A673 (cell line): ENCODE data around the gene RASGRF1. TPM values are rescaled to one million over a fixed set of nuclear protein-coding genes. Genes with fewer than 3 reads are reported as not detected.

Experiments
- BruUV-seq: library from RNA; stranded (reverse); fragments of 400-500 nt; replicated peaks from 2 replicates; lab custom pipeline; 2021; lab: Mats Ljungman, UMichigan
- CTCF ChIA-PET: fragments of 300-600 bp; sonication (Branson Sonifier 250); formaldehyde crosslinking; loops from one replicate; lab custom pipeline; 2022; ENCODE audit warnings: antibody characterized with exemption; lab: Charles Lee
- POLR2A ChIA-PET: fragments of 300-600 bp; sonication (Branson Sonifier 250); formaldehyde crosslinking; loops from one replicate; lab custom pipeline; 2022; ENCODE audit warnings: antibody characterized with exemption; ENCODE audit not compliant: low non-redundant PET; lab: Charles Lee
- DNase-seq: peaks from one replicate; pipeline ENCODE4 v3.0.0-alpha.2; 2015; ENCODE audit warnings: low spot score
- H3K27ac ChIP-seq: fragments of 200-600 bp; sonication (generic); 2 replicates; pipeline ENCODE4 v1.5.1; 2016; ENCODE audit warnings: mixed run types, low read depth, mild to moderate bottlenecking, mixed read lengths, antibody characterized with exemption, low read length; ENCODE audit not compliant: poor library complexity, severe bottlenecking
- H3K27me3 ChIP-seq: fragments of 200-600 bp; sonication (generic); replicated peaks from 2 replicates; pipeline ENCODE4 v1.6.1; 2017; ENCODE audit warnings: mixed run types, low read depth, mild to moderate bottlenecking, mixed read lengths, antibody characterized with exemption, low read length; ENCODE audit not compliant: insufficient read depth, poor library complexity
- H3K36me3 ChIP-seq: fragments of 200-600 bp; sonication (generic); 2 replicates; pipeline ENCODE4 v1.6.1; 2016; ENCODE audit warnings: mixed run types, mild to moderate bottlenecking, mixed read lengths, antibody characterized with exemption, low read length; ENCODE audit not compliant: insufficient read depth, poor library complexity, severe bottlenecking
- H3K4me1 ChIP-seq: fragments of 200-600 bp; sonication (generic); 2 replicates; pipeline ENCODE4 v1.6.1; 2017; ENCODE audit warnings: mixed run types, mild to moderate bottlenecking, mixed read lengths, antibody characterized with exemption, low read length; ENCODE audit not compliant: insufficient read depth, poor library complexity, severe bottlenecking
- H3K4me3 ChIP-seq: fragments of 200-600 bp; sonication (generic); 2 replicates; pipeline ENCODE4 v1.5.1; 2016; ENCODE audit warnings: low read depth, mixed run types, mild to moderate bottlenecking, mixed read lengths, low read length; ENCODE audit not compliant: poor library complexity, severe bottlenecking
- H3K9me3 ChIP-seq: fragments of 200-600 bp; sonication (generic); 2 replicates; pipeline ENCODE4 v1.6.1; 2016; ENCODE audit warnings: mixed run types, low read depth, mild to moderate bottlenecking, mixed read lengths, antibody characterized with exemption, low read length; ENCODE audit not compliant: poor library complexity, severe bottlenecking
- EZH2 ChIP-seq: fragments of 200-600 bp; sonication (generic); IDR thresholded peaks from 2 replicates; pipeline ENCODE4 v1.6.1; 2017; ENCODE audit warnings: borderline replicate concordance, low read depth, mild to moderate bottlenecking, mixed read lengths, antibody characterized with exemption, low read length; ENCODE audit not compliant: poor library complexity, severe bottlenecking
- intact Hi-C: fragments of 100-400 bp; cut with micrococcal nuclease; formaldehyde crosslinking; loops from one replicate; pipeline ENCODE4 v1.10.0; 2022; ENCODE audit not compliant: unreplicated experiment
- total RNA-seq: library from RNA; stranded (reverse); gene quantifications from 2 replicates; pipeline ENCODE4 v1.2.3, GENCODE V29; 2021
- TF ChIP-seq, protein P1 (sequence below): fragments of 300-800, 200-600 bp; sonication (generic); conservative IDR thresholded peaks from 2 replicates; pipeline ENCODE4 v1.5.1; 2017; ENCODE audit warnings: low read depth, mild to moderate bottlenecking, antibody characterized with exemption, low read length, moderate library complexity, mixed read lengths

Gene RASGRF1
- total RNA-seq, 1 experiment from 2014 or later = 0.73 TPM

DNA sequence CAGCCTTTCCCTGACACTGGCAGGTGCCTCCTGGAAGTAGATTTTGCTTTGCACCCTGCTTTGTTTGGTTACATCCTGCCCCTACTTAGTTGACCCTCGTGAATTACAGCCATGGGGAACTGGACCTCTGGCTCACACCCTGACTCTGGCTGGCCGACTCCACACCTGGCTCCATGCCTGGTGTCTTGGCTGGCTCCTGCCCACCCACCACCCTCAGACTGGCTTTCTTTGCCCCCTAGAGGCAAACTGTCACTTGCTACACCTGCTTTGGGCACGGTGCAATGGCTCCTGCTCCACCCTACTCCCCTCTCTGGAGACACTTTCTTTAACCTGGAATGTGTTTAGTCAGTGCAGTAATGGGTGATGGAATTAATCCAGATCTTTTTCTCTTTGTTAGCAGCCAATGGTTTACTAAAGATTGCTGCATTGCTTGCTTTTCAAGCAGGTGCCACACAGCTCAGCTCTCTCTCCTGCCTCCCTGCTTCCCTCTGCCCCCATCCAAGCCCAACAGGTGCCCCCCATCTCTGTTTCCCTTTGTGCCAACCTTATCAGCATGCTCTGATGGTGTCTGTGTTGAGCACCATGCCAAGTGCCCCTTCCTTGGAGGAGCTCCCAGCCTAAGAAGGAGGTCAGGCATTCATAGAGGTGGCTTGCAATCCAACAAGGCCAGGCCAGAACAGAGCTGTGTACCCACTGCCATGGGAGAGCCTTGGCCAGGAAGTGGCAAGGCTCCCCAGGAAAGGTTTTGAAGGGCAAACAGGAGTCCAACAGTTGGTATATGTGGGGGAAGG, 38.4 kb downstream of the RASGRF1 start:
- intact Hi-C loops = no loop called here
- H3K36me3 ChIP-seq = no peaks in the 10 kb centered on the region
- POLR2A ChIA-PET = interaction anchor here (0.7 kb wide), 1 partner anchor 285 kb away, joined by 4 read pairs; no protein-coding TSS in a partner anchor
- H3K9me3 ChIP-seq = no peaks in the 10 kb centered on the region
- BruUV-seq = no TSS peak
- no peak overlapping the region for H3K27ac ChIP-seq
- no peaks in the 10 kb centered on the region for H3K27me3 ChIP-seq
- DNase-seq = no peak
- no peak overlapping the region for H3K4me3 ChIP-seq
- no peaks in the 10 kb centered on the region for H3K4me1 ChIP-seq
- CTCF ChIA-PET = no interaction called here
- TF ChIP-seq, protein P1, sequence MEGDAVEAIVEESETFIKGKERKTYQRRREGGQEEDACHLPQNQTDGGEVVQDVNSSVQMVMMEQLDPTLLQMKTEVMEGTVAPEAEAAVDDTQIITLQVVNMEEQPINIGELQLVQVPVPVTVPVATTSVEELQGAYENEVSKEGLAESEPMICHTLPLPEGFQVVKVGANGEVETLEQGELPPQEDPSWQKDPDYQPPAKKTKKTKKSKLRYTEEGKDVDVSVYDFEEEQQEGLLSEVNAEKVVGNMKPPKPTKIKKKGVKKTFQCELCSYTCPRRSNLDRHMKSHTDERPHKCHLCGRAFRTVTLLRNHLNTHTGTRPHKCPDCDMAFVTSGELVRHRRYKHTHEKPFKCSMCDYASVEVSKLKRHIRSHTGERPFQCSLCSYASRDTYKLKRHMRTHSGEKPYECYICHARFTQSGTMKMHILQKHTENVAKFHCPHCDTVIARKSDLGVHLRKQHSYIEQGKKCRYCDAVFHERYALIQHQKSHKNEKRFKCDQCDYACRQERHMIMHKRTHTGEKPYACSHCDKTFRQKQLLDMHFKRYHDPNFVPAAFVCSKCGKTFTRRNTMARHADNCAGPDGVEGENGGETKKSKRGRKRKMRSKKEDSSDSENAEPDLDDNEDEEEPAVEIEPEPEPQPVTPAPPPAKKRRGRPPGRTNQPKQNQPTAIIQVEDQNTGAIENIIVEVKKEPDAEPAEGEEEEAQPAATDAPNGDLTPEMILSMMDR = no peak

DNA sequence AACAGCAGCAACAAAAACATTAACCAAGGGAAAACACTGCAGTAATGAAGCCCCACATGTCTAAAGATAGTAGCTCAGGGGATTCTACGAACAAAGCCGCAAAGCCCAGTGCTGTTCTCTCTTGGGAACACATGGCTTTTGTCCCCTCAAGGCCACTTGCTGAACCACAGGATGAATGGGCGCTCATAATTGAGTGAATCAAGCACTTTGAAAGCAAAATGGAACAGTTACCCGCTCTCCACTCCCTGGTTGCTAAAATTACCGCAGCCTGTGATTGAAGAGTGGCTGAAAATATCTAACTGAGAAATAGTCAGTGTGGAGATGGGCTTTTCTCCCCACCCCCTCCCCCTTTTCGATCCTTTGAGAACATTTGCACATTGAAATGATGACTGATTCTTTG, 39.6 kb downstream of the RASGRF1 start:
- intact Hi-C loops = no loop called here
- Histone ChIP-seq H3K27ac (no peak overlapping the region), H3K4me1 (no peaks in the 10 kb centered on the region), H3K36me3 (no peaks in the 10 kb centered on the region), H3K9me3 (no peaks in the 10 kb centered on the region), H3K27me3 (no peaks in the 10 kb centered on the region), H3K4me3 (no peak overlapping the region)
- BruUV-seq = no TSS peak
- ChIA-PET POLR2A (no interaction called here), CTCF (no interaction called here)
- TF ChIP-seq, protein P1 = no peak
- no peak for TF ChIP-seq EZH2
- no peak for DNase-seq

DNA sequence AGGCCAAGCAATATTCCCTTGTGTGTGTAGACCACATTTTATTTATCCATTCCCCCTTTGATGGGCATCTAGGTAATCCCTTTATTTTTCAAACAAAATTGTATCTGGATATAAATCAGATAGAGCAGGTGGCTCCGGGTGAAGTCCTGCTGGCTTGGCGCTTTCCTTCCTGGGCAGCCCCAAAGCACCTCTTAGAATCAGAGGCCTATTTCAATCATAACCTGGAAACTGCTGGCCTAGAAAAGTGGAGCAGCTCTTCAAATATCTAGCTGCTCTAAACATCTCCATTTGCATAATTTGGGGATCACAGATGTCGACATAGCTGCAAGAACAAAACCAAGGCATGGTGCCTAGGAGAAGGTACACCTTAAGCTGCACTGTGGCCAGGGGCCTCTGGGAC, 40.2 kb downstream of the RASGRF1 start:
- H3K27ac ChIP-seq = no peak overlapping the region
- no peak for DNase-seq
- BruUV-seq = no TSS peak
- no peaks in the 10 kb centered on the region for H3K27me3 ChIP-seq
- no peaks in the 10 kb centered on the region for H3K36me3 ChIP-seq
- H3K4me3 ChIP-seq = no peak overlapping the region
- TF ChIP-seq, protein P1 = no peak
- TF ChIP-seq EZH2 = no peak
- no peaks in the 10 kb centered on the region for H3K9me3 ChIP-seq
- intact Hi-C loops = no loop called here
- CTCF ChIA-PET = no interaction called here
- POLR2A ChIA-PET = no interaction called here
- H3K4me1 ChIP-seq = no peaks in the 10 kb centered on the region
